HG03520 (cell line): ENCODE results near the gene FFAR1.
"Not testable (repeated sequence)": the region's sequence is repeated elsewhere in the genome, so short reads cannot be mapped to it uniquely, and the experiment has no call there.

ENCODE experiments used
- ATAC-seq: cut with Tn5 transposase; IDR thresholded peaks from one replicate; pipeline ENCODE4 v1.9.1; 2021; ENCODE audit warnings: mild to moderate bottlenecking, moderate library complexity; ENCODE audit not compliant: unreplicated experiment

Gene FFAR1

DNA sequence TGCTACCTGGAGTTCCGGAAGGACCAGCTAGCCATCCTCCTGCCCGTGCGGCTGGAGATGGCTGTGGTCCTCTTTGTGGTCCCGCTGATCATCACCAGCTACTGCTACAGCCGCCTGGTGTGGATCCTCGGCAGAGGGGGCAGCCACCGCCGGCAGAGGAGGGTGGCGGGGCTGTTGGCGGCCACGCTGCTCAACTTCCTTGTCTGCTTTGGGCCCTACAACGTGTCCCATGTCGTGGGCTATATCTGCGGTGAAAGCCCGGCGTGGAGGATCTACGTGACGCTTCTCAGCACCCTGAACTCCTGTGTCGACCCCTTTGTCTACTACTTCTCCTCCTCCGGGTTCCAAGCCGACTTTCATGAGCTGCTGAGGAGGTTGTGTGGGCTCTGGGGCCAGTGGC lies 11.7 kb downstream of the FFAR1 start:
- ATAC-seq = not testable (repeated sequence)

DNA sequence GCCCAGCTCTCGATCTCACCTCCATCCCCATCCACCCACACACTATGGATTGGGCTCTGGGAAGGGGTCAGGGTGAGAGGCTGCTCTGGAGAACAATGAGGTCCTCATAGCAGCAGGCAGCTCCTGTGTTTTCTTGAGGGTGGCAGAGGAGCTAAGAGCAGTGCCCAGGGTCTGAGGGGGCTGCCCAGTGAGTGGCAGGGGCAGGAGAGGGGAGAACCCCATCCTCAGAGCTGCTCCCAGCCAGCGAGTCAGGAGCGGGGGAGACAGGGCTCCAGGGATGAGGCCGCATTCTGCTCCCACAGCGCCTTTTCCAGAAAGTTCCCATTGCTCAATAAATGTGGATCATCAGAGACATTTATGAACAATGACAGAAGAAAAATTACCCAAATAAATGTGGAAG lies 12.4 kb downstream of the FFAR1 start:
- not testable (repeated sequence) for ATAC-seq

DNA sequence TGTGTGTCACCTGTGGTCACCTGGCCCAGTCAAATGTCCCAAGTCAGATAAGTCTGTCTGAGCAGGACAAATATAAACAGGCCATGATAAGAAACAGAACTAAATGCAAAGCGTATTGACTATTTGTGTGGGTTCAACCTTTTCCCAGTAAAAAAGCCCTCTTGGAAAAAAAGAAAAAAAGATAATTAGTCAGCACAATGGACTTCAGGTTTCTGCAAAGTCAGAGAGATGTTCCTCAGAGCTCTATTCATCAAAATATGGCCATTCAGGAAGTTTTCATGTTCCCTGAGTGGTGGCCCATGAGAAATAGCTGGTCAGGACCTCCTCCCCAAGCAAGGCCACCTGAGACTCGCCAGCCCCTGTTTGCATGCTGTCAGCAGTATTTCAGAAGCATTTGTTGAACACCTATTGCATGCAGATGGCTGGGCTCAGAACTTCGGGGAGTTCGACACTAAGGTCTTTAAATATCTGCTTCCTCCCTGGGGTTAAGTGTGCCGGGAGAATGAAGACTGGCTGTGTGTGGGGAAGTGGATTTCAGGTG lies 13.2 kb downstream of the FFAR1 start:
- no peak for ATAC-seq

DNA sequence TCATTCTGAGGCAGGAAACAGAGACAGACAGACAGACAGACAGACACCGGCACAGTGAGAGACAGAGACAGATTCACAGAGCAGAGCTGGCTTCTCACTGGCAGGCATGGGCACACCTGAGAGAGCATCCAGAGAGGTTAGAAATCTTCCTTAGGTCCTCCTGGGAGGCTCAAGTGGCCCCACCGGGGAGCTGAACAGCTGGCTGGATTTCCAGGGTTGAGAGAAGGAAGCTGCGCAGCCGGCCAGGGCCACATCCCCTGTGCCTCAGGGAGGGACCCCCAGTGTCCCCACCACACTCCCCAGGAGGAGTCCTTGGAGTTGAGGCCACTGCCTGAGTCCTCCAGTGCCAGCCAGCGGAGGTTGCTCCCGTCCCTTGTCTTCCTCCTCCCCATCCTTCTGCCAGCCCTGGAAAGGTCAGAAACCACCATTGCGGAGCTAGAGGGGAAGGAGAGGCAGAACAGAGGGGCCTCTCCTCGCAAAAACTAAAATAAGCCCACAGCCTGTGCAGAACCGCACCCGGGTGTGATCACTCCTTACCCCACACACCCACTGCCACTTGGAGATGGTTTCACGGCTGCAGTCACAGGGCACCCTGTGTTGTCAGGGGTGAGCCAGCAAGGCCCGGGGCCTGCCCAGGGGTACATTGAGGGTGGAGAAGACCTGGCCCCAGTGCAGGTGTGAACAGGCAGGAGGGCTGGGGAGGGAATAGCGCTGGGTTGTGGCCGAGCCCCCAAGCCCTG lies 14.7 kb downstream of the FFAR1 start:
- no peak for ATAC-seq

DNA sequence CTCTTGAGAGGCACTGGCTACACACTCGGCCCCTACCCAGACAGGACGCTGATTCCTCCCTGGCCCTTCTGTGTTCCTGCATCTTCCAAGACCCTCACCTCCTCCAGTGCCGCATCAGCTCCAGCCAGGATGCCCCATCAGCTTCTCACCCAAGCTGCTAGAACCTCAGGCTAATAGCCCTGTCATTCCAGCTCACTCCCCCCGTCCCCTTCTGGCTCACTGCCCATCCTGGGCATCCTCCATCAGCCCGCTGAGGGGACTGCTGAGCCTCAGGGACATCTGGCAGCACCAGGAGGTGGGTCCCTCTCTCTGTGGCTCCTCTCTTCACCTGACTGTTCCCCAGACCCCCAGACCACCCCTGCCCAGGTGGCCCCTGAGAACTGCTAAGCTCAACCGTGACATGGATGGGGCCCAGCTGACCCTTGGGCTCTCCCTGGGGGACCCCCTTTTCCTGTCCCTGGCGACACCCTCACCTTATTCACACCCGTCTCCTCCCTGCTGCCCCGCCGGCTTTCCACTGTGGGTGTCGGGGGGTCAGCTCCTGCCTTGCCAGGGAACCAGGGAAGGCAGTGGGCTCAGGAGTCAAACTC lies 15.4 kb downstream of the FFAR1 start:
- ATAC-seq = no peak

DNA sequence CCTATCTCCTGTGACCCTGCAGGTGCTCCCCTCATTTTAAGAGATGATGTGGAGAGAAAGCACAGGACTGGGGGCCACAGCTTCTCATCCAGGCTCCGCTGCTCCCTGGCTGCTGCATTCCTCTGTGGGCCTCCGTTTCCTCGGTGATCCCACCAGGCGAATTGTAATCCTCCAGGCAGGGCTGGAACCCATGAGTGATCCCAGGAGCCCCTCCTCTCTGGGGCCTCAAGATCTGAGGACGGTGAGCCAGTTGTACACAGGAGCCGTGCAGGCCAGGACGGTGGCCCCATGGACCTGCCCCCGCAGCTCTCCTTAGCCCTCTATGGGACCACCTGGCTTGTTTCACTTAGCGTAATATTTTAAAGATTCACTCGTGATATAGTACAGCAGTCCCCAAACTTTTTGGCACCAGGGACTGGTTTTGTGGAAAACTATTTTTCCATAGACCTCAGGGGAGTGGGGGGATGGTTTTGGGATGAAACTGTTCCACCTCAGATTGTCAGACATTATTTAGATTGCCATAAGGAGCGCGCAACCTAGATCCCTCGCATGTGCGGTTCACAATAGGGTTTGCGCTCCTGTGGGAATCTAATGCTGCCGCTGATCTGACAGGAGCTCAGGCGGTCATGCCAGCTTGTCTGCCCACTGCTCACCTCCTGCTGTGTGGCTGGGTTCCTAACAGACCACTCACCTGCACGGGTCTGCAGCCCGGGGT lies 16.2 kb downstream of the FFAR1 start:
- no peak for ATAC-seq

DNA sequence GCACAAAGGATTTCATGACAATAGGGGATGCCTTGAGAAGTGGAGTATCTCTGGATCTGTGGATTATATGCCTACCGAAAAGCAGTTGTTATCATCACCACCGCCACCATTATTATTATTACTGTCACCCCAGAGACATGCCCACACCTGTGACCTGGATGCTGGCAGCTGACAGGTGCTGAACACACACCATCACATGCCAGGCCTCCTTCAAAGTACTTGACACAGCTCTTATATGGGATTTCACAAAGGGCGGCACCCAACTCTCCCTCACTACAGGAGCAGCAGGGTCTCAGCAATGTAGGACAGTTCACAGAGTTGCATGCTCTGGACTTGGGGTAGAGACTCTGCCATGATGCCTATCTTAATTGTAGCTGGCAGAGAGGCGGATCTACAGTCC lies 17.6 kb downstream of the FFAR1 start:
- ATAC-seq = no peak

DNA sequence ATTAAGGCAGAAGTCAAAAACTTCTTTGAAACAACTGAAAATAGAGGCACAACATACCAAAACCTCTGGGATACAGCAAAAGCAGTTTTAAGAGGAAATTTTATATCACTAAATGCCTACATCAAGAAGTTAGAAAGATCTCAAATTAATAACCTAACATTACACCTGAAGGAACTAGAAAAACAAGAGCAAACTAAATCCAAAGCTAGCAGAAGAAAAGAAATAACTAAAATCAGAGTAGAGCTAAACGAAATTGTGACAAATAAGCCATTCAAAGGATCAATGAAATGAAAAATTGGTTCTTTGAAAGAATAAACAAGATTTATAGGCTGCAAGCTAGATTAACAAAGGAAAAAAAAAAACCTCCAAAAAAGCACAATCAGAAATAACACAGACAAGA lies 20.7 kb downstream of the FFAR1 start:
- ATAC-seq = no peak

DNA sequence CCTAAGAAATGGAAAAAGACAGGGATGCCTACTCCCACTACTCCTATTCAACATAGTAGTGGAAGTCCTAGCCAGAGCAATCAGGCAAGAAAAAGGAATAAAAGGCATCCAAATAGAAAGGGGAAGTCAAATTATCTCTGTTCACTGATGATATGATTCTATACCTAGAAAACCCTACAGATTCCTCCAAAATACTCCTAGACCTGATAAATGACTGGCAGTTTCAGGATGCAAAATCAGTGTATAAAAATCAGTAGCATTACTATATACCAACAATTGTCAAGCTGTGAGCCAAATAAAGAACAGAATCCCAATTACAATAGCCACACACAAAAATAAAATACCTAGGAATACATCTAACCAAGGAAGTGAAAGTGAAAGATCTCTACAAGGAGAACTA lies 21.8 kb downstream of the FFAR1 start:
- no peak for ATAC-seq

DNA sequence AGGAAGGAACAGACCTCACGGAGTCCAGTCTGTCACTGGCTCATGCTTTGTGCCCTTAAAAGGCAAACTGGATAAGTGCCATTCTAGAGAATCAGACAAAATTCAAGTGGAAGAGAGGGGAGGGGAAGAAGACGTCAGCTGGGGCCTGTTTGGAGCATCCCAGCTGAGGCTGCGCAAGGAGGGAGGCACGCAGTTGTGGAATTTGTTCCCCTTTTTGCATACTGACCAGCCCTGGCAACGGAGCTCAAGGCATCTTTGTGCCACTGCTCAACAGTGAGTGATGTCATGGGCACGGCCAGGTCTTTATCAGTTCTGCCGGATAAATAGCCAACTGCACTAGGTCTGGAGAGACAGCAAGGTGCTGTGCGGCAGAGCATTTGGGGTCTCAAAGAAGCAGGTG lies 23.0 kb downstream of the FFAR1 start, which contains the start of gene GPR42:
Gene GPR42 (plus strand): TSS at position 347 of the 400 bp plus-strand sequence. CDS start 292 bp downstream, outside the sequence.
- no peak for ATAC-seq

DNA sequence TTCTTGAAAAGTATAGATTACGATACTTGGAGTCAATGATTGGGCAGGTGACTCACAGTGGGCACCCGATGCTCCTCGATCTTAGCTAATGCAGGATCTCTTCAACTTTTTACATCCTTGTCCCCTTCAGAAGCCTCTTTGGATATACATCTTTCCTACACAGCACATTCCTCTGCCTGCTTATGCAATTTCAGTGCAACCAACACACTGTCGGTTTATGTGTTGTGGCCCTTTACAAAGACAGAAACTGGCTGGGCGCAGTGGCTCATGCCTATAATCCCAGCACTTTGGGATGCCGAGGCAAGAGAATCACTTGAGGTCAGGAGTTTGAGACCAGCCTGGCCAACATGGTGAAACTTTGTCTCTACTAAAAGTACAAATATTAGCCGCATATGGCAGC lies 25.8 kb downstream of the FFAR1 start:
- ATAC-seq = no peak

DNA sequence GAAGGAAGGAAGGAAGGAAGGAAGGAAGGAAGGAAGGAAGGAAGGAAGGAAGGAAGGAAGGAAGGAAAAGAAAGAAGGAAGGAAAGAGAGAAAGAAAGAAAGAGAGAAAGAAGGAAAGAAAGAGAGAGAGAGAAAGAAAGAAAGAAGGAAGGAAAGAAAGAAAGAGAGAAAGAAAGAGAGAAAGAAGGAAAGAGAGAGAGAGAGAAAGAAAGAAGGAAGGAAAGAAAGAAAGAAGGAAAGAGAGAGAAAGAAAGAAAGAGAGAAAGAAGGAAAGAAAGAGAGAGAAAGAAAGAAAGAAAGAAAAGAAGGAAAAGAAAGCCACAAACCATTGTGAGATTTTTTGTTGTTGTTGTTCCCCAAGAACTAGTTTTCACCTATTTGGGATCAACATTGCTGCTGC lies 26.3 kb downstream of the FFAR1 start:
- ATAC-seq = not testable (repeated sequence)

DNA sequence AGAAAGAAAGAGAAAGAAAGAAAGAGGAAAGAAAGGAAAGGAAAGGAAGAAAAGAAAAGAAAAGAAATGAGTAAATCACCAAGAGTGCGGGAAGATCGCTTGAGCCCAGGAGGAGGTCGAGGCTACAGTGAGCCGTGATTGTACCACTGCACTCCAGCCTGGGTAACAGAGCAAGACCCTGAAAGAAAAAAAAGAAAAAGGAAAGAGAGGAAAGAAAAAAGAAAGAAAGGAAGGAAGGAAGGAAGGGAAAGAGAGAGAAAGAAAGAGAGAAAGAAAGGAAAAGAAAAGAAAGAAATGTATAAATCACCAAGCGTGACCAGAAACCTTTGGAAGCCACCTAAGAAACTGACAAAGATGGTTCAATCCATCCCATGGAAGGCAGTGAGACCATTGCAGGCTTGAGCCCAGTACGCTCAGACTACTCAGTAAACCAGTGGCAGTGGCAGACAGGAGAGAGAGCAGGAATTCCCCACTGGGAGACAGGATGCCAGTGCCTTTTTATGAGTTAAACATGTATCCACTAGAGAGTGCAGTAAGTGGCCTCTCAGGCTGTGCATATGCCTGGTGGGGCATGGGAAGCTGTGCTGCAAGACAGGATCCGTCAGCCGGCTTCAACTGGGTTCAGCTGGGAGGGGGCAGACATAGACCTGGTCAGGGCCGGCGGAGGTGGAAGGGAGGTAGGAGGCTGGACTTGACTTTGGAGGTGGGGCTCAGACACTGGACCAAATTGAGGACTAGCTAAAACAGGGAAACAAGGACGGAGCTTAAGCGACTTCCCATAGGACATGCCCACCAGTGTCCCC lies 28.0 kb downstream of the FFAR1 start:
- no peak for ATAC-seq

DNA sequence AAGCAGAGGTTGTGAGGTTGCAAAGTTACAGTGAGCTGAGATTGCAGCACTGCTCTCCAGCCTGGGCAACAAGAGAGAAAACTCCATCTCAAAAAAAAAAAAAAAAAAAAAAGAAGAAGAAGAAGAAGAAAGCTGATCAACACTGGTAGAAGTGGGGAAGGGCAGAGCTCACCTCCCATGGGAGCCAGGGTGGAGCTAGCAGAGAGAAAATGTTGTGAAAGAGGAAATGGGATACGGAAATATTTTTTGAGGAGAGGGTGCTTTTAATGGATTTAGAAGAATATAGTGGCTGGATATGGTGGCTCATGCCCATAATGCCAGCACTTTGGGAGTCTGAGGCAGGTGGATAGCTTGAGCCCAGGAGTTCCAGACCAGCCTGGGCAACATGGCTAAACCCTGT lies 30.0 kb downstream of the FFAR1 start:
- no peak for ATAC-seq

DNA sequence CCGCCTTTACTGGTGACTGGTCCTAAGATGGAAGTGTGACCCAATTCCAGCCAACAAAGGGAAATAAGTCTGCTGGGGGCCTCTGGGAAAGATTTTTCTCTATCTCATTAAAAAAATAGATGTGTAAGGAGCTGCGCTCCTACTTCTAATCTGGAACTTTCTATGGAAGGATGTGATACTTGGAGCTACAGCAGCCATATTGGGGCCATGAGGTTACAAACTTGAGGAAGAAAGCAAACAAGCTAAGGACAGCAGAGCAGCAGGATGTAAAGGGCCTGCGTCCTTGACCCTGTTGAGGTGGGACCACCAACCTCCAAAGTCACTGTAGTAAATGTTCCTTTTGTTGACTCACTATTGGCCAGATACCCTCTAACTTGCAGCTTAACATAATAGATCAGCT lies 30.7 kb downstream of the FFAR1 start:
- no peak for ATAC-seq

DNA sequence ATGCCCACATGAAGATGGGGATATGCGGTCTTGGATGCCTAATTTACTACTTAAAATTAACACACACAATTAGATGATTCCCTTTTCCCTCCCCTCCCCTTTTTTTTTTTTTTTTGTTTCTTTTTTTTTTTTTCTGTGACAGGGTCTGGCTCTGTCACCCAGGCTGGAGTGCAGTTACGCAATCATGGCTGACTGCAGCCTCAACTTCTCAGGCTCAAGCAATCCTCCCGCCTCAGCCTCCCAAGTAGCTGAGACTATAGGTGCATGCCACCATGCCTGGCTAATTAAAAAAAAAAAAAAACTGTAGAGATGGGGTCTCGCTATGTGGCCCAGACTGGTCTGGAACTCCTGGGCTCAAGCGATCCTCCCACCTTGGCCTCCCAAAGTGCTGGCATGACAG lies 31.8 kb downstream of the FFAR1 start:
- not testable (repeated sequence) for ATAC-seq

DNA sequence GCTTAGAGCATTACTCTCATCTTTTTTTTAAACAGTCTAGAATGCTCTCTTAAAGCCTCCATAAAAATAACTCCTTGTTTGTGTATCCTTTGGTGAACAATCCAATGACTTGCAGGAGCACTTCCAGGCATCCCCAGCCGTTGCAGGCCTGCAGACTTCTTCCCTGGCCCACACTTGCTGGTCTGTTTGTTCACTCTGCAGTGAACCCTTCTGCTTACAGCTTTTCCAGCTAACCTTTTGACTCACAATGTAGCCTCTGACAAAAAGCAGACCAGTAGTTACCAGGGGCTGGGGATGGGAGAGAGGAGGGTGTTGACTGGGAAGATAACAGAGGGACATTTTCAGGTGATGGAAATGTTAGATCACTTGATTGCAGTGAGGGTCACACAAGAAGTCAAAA lies 32.3 kb downstream of the FFAR1 start:
- ATAC-seq = no peak

DNA sequence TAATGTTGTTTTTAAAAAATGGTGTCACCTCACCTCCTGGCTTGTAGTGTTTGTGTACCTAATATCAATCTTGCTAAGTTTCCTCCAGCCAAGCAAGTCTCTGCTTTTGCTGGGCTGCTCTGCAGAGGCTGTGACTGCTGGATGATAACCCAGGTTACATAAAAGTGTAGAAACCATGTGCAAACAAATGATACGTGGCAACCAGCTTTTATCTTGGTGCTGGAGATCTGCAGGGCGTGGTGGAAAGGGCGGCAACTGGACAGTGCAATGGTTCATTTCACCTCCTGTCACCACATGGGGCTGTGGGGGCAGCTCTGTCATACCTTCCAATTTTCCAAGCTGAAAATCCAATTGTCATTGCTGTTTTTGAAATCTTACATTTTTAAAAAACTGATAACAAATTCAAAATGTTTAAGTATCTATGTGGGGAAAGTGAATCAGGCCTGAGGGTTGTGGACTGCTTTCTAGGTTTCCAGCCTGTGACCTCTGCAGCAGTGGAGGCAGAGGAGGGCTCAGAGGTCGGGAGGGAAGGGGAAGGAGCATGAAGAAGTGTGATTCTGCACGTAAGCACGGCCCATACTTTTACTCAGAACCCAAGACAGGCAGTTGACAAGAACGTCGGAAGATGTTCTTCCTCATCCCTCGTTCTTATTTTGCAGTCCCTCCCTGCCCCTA lies 32.9 kb downstream of the FFAR1 start:
- ATAC-seq = no peak

DNA sequence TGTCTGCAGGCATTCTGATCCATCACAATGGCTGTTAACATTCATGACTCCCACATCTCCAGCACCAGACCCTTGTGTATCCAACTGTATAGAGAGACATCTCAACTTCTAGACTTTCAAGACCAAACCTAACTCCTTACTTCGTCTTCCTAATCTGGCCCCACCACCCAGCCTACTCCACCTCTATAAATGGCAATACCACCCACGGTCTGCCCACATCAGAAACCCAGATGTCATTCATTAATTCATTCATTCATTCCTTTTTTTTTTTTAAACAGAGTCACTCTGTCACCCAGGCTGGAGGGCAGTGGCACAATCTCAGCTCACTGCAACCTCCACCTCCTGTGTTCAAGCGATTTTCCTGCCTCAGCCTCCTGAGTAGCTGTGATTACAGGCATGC lies 33.6 kb downstream of the FFAR1 start:
- no peak for ATAC-seq

DNA sequence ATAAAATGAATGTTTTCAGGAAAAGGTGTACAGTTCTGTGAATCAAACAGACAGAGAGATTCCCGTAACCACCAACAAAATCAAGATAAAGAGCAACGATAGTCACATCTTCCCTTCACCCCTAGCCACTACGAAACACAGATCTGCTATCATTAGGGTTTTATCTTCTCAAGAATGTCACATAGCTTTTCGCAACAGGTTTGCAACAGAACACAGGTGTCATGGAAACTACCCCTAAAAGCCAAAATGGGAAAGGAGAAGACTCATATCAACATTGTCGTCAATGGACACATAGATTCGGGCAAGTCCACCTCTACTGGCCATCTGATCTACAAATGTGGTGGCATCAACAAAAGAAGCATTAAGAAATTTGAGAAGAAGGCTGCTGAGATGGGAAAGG lies 34.2 kb downstream of the FFAR1 start:
- no peak for ATAC-seq
